T-helper 1 cell (primary cell): ENCODE results near the gene XDH.

Experiments
- DNase-seq, 5 donors: peaks; one replicate each; pipeline ENCODE4 v3.0.0-alpha.2; 2012 to 2020
- total RNA-seq, 4 donors: gene quantifications; one replicate each; lab custom pipeline; 2026; lab: John Stamatoyannopoulos, UW

XDH gene
- 0 to 0.23 (median 0) reads per million in 4 donors for total RNA-seq

DNA sequence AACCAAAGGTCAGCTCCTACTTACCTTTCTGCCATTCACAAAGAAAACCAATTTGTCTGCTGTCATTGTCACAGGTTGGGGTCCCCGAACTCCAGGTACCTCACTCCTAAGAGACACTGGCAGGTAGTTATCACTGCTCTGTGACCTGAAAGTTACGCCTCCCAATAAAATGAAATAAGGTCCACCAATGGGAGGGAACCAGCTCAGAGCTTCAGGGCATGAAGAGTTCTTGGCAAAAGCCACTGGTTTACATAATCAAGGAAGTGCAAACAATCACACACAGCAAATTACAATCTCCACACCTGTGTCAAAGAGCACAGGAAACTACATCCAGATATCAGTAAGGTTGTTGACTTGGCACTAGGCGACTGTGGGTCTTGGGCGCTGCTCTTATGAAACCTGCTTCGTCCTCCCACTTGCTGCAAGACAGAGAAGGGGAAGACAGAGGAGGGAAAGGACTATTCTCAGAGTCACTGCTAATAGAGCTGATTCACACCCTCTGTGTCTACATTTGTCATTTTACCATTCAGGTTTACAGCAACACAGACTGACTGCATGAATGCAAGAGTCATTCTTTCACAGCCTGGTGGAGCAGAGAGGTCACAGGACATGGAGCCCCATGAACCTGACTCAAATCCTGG lies at the start of gene XDH:
XDH (minus strand) TSS at position 142 of the 641 bp plus-strand sequence; CDS start at position 66, 76 bp downstream.
- DNase-seq: no peak

DNA sequence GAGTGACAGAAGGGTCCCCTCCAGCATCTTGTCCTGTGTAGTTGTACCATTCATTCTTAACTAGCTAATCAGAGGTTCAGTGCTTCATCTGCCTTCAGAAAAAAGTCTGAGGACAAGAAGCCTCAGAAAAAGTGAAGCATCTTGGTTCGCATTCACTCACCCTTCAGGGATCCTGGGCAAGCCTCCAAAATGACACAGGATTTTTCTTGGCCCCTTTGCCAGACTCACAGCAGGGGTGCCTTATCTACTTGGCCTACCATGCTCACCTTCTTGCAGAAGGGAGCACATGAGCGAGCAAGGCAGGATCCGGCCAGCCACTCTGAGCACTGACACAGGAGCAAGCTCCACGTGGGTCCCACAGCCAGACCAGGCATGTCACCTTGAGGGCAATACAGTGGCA lies 43.1 kb upstream of the XDH start:
- DNase-seq: no peak

DNA sequence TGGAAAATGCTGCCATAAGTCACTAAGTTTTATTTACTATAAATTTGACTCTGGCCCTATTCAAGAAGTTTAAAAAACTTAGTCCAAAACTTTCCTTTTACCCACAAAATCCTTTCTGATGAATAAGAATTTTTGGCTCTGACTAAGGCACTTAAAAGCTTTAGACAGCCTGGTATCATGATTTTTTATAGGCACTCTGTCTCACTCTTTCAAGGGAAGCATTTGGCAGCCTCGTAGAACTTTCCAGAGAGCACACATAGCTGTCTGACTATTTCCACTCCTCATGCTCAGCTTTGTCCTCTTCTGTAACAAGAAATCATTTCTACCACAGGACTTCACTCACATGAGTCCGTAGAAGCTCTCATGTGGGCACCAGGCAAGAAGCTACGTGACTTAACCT lies 32.3 kb upstream of the XDH start:
- no peak for DNase-seq

DNA sequence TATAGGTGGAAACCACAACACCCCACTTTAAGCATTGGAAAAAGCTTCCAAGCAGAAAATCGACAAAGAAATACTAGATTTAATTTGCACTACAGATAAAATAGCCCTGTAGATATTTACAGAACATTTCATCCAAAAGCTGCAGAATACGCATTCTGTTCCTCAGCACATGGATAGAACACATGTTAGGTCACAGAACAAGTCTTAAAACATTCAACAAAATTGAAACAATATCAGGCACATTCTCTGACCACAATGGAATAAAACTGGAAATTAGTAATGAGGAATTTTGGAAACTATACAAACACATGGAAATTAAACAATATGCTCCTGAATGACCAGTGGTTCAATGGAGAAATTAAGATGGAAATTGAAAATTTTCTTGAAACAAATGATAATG lies 27.8 kb upstream of the XDH start:
- no peak for DNase-seq

DNA sequence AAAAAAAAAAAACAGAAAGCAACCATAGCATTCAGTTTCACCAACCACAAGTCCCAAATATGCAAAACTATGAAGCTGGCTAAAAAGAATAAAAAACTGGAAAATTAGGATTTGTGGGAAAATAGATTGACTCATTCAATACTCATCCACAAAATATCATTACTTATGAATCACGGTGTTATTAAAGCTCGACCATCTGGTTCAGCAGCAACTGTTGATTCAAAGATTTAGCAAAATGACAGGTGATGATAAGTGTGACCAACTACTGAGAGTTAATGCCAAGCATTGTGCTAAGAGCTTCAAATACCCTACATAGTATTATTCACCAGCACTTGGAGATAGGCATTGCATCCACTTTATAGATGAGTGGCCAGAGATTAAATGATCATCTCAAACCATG lies 26.2 kb upstream of the XDH start:
- DNase-seq: no peak

DNA sequence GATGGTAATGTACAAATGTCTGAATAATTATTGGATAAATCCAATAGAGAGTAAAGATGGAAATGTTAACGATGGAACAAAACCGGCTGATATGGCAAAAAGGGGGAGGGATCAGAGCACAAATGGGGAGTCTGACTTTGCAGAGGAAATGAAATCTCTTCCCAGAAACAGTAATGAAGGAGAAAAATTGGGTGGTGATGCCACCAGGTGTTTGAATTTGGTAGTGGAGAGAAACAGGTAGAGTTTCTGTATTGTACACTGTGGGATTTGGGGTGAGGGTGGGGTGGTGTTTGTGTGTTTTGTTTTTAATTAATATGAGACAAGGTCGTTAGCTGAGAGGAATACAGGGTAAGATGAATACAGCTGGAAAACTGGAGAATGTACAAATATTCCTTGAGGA lies 20.4 kb upstream of the XDH start:
- no peak for DNase-seq

DNA sequence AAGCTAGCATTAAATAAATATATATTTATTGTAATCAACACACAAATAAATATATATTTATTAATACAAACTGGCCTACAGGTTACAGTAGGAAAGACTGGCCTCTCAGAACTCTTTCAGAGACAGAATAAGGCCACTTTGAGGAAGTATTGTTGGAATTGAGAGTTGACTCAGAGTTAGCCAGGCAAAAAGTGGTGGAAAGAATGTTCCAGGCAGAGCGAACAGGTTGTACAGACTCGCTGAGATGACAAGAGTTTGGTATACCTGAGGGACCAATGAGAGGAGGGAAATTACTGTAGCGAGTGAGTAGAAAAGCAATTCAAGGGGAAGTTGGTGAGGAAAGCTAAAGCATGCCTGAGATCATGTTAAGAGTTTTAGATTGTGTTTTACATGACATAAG lies 19.0 kb upstream of the XDH start:
- DNase-seq: no peak

DNA sequence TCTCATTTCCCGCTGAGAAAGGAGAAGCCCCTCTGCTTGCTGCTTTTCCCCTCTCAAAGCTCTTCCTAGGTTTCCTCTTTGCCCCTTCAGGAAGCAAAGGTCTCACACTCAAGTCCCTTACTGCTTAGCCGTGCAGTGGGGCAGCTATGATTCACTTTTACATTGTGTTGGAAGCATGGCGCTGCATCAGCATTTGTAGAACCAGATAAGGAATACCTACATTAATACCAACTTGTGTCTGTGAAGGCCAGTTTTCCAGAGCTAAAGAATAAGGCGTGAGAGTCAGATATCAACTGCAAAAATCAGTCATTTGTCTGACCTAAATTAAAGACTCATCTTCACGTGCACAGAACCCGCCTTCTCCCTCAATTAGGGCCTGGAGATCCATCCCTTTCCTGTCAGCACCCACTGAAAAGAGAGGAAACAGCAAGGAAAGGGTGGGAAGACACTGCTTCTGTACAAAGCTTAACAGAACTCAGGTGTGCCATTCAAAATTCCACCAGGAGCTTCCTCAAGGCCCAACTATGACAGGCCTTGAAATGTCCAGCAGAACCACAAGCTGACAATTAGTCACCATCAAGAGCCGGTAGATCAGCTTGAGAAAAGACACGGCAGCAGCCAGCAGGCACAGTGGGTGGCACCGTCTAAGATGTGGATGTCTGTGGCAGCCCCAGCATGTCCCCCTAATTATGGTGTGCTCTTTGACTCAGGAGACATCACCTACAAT lies 16.1 kb upstream of the XDH start:
- no peak for DNase-seq

DNA sequence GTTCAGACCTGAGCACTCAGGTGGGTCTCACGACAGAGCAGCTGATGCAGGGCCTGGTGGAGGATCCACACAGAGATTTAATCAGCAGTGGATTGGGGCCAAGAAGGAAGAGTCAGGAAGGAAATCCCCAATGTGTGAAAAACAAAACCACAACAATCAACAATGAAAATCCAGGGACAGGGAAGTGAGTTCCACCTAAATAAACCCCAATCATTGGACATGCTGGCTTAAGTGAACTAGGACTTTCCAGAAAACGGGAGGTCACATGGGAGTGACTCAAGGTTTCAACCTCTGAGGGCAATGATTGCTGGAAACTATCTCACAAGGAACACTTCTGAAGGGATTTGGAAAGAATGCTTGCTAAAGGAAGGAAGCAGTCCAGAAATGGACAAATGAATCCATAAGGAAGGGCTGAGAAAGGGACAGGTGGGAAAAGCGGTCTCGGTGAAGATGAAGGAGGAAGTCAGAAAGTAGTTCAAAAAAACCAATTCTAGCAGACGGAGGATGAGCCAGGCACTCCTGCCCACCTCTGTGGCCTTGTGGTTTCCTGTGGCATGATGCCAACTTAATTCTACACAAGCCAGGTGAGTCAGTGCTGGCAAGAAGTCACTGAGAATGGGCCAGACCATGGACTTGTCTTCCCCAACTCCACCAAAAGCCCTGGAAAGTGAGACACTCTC lies 15.4 kb upstream of the XDH start:
- DNase-seq: peak in 4 of 5 donors; percentile 4 to 44 (median 25)

DNA sequence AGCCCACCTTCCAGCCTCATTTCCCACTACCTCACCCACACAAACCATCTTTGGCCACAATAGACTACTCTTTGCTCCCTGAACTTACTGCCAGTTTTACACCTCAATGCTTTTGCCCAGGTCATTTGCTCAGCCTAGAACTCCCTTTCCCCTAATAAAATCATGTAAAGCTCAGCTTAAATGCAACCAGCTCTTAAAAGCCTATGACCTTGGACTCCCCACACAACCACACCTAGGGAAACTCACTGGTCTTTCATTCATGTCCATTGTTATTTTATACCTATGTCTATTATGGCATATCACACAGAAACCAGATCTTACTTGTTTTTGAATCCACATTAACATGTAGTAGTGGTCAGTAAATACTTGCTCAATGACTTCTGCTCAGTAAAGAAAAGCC lies 14.5 kb upstream of the XDH start:
- DNase-seq: no peak

DNA sequence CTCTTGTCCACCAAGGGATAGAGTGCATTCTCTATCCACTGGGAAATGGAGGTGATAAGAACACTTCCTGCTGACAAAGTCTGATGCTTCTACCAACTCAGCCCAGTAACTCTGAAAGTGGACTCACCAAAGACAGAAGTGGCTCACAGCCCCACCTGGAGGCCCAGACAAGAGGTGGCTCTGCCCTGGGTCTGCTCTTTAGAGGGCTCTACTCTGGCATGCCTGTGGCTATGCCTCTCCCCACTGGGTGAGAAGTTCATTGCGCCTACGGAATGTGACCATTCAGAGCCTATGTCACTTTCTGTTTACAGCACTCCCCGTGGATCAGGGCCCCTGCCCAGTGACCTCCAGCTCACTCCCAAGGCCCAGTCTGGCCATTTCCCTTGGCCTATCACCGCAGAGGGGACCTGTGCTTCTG lies 13.5 kb upstream of the XDH start:
- peak in 1 of 5 donors; percentile 24 for DNase-seq

DNA sequence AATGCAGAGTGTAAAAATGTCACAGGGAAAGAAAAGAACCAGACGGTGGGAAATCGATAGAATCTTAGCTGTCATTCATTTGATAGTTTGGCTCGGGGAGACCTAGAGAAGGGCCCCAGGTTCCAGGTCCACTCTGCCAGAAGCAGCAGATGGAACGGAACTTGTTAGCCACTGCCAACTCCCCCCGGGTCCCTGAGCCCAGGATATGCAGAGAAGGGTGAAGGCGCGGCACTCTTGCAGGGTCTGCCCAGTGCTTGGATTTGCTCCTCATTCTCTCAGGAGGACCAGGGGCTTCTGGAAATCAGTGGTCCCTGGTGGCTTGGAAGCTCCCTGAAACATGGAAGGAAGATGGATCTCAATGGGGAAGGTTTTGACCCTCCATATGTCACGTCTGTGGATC lies 11.6 kb upstream of the XDH start:
- DNase-seq: no peak

DNA sequence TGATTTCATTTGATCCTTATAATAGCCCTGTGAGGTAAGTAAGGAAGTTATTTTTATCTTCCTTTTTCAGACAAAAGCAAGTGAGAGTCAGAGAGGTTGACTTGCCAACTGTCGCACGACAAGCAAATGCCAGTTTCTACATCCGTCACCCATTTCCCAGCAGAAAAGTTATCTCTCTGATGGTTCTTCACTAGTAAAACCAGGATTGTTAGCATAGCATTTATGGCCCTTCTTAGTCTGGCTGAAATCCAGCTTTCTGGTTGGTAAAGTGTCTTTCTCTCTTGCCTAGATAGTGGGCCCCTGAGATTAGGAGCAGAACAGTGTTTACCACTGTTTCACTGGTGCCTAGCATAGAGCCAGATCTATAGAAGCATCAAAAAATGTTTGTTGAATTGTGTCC lies 7.1 kb upstream of the XDH start:
- no peak for DNase-seq

DNA sequence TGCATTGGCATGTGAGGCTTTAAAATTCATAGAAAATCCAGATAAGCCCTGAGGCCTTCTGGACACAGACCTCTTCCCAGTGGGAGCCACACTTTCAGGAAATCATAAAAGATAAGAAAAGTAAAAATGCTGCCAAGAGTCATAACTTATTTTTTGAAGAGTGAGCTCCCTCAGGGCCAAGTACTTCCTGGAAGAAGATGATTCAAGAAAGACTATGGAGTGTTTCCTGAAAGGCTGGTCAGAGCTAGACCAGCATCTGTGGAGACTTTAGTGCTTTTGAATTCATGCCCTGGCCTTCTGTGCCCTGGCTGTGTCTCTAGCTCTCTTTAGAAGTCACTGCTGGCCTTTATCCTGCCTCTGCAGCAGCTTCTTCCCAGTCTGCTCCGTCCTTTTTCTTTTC lies 6.4 kb upstream of the XDH start:
- no peak for DNase-seq

DNA sequence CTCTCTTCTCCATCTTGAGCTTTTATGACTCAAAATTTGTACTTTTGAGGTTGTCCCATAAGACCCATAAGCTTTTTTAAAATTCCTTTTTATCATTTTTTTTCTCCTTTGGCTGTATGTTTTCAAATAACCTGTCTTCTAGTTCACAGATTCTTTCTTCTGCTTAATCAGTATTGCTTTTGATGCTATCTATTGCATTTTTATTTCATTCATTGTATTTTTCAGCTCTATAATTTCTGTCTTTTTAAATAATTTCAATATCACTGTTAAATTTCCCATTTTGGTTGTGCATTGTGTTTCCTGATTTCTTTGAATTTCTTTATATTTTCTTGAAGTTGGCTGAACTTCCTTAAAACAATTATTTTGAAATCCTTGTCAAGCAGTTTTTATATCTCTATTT lies 4.8 kb upstream of the XDH start:
- DNase-seq: no peak

DNA sequence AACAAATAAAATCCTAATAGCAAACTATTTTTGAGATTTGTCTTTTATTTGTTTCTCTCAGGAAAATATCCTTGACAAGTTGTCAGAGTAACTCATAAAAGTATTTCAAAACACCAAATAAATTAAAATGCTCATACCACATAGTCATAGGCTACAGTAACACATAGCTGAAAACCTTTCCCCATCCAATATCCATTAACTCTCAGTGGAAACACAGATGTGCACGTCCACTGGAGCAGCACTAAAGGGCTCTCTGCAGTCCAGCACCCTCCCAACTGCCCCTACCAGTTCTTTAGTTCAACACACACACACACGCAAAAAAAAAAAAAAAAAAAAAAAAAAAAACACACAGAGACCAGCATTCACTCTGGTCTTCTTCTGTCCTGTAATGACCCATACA lies 879 bp upstream of the XDH start:
- DNase-seq: no peak

DNA sequence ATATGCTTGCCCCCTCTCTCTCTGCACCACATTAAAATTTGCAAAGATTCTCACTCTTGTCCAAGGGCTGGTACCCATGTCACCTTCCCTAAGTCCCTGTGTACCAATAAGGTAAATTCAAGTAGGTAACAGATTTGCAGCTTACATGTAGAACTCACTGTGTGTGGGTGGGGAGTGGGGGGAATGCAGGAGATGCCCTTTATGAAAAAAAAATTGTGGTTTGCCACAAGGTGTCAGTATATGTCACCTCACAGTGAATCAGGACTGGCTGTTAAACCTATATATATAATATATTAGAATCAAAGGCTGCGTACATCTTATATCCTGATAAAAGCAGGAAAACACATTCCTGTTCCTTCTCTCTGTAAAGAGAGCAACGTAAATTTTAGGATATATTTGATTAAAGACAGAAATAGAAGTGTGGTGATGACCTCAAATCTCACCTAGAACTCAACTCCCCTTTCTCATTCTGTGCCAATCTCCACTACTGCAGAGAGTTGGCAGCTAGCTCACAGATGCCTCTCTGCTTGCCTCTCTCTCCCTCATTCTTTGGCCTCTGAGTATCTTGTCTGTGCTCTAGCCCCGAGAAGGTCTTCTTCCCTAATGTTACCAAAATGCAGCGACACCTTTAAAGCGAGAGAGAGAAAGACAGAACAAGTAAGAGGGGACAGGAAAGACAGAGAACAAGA lies 536 bp downstream of the XDH start:
- DNase-seq: no peak

DNA sequence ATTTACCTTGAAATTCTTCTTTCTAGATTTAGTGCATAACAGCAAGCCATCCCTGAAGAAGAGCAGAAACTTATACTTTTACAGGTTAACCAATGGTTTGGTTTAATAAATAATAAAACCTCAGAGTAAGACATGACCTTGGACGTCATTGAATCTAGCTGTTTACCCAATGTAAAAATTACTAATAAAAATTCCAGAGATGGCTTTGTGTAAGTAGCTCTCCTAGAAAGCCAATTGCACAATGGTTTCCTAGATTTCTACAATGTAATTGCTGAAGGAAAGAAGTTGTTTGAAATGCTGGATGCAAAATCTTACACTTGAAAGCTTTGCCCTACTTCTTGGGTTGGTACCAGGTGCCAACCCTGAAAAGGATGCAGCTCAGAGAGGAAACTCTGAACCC lies 1.5 kb downstream of the XDH start:
- DNase-seq: no peak

DNA sequence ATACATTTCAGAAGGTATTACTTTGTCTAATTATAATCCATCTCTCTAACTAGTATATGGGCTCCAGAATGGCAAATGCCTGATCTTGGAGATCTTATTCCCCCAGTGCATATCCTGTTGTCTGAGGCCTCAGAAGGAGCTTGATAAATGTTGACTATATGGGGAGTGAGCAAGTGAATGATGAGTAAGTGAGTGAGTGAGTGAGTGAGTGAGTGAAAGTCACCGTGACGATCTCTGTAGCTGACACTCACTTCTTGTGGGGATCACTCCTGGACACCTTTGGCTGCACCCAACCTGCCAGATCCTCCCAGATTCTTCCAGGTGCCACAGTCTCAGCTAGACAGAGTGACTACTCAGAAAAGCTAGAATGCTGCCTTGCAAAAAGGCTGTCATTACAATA lies 2.8 kb downstream of the XDH start:
- DNase-seq: no peak

DNA sequence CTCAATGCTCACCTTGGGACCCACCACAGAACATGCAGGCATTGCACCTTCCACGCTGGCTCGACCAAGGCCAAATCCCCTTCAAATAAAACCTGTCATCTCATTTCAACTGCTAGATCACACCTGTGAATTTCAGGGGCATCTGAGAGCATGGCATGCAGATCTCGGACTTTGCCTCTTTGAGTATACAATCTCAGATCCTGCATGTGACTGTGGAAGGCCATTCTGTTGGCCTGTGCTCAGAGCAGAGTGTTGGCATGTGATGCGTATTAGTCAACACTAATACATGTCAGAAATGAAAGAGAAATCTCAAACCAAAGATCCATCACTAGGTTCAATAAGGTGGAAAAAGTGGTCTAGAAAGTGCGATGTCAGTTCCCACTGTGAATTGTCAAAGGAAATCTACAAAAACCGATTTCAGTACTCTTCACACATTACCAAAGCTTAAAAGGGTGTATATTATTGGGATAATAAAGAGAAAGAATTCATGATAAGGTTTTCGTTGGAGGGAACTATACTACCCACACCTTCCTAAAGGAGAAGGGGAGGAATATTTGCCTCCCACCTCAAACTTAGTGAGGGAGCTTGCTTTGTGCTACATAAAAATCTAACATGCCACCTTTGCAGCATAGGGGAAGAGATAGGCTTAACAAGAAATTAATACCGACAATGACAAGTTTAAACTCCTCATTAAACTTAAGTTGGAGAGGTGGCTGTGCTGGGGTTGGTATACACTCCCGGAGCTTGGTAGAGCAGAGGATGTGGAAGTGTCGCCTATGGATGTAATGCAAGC lies 7.8 kb downstream of the XDH start:
- DNase-seq: no peak

DNA sequence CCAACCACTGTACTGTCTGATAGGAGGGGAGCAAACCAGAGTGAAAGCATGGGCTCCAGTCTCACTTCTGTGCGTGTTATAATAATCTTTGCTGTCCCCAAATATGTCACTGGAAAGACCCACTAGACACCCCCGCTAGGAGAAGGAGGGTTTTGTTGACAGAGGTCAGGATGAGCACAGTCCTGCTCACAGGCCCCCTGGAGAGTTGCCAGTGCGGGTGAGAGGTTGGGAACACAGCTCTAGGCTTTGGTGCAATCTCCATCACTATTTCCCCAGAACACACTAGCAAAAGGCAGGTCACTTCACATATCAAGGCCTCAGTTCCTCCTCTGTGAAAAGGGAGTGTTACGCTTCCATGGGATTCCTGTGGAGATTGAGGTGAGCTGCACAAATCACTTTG lies 9.7 kb downstream of the XDH start:
- DNase-seq: no peak

DNA sequence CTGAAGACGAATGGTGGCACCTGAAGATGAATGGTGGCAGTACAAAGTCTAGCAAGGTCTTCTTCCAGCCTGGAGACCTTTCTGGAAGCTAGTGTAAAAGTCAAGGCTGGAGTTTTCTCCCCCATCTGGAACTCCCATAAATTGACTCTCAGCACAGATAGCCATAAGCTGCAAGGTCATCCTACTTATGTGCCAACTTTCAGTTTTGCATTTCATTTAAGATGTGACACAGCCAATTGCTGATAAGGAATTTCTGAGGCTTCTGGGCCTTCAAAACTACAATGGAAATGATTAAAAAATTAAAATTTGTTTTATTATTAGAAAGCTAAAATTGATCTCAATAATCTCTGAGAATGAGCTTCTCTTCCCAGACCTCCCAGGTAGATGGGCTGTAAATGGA lies 10.2 kb downstream of the XDH start:
- no peak for DNase-seq

DNA sequence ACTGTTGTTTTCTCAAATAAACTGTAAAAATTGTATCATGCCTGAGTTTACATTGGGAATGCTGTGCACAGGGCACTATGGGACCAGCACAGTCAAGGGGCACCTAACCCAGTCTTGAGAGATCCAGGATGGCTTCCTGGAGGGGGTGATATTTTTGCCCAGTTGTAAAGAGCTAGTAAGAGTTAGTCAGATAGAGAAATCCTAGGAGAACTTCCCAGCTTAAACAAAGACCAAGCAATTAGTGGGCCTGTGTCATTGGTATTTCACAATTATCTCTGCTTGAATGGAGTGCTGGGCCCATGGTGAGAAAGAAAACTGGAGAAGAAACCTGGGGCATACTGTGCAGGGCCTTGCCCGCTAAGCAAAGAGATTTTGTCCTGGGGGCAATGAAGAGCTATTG lies 12.2 kb downstream of the XDH start:
- no peak for DNase-seq
